ENCODE data around the gene HSDL2. TPM values are rescaled to one million over a fixed set of nuclear protein-coding genes. Genes with fewer than 3 reads are reported as not detected.
"Not testable (repeated sequence)": the region's sequence is repeated elsewhere in the genome, so short reads cannot be mapped to it uniquely, and the experiment has no call there.

HSDL2 gene
- total RNA-seq, 2 experiments from 2014 or later, result 20.1 to 21.6 TPM

GRCh38 chr9:112349008-112349333, 30.9 kb upstream of the HSDL2 start:
- Mint-ChIP-seq H3K27me3 (peaks cover 4% of the 10 kb centered on the region), H3K36me3 (peaks cover 3% of the 10 kb centered on the region), H3K27ac (peak overlapping the region; percentile 80), H3K4me1 (peaks cover 13% of the 10 kb centered on the region), H3K9me3 (peaks cover 1% of the 10 kb centered on the region), H3K4me3 (peak overlapping the region; percentile 82)
- POLR2A ChIA-PET, result no interaction called here
- DNase-seq, result no peak
- no peak for ATAC-seq (ENCODE audit: low read depth)

GRCh38 chr9:112351184-112351583, 28.7 kb upstream of the HSDL2 start:
- Mint-ChIP-seq H3K4me3 (no peak overlapping the region), H3K4me1 (peaks cover 28% of the 10 kb centered on the region), H3K36me3 (peaks cover 3% of the 10 kb centered on the region), H3K27me3 (peaks cover 4% of the 10 kb centered on the region), H3K27ac (no peak overlapping the region), H3K9me3 (peaks cover 1% of the 10 kb centered on the region)
- POLR2A ChIA-PET, result no interaction called here
- DNase-seq, result no peak
- ATAC-seq (ENCODE audit: low read depth), result no peak

DNA sequence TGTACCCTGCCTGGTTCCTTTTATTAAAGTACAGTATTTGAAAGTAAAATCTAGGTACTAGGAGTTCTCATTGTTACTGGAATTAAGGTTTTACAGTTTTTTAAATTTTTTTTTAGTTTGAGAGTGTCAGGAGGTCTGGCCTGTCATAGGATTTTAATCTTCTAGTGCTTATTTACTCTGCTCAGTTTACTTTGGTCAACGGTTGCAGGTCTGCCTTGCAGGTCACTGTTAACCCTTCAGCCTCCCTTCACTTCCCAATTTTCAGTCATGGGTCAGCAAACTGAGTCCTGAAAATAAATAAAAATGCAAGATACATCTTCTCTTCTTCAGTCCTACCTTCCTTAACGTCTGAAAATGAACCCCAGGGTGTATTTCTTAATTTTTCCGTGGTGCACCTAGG, 27.7 kb upstream of the HSDL2 start:
- Mint-ChIP-seq H3K27ac (no peak overlapping the region), H3K36me3 (peaks cover 3% of the 10 kb centered on the region), H3K4me1 (peaks cover 28% of the 10 kb centered on the region), H3K9me3 (peaks cover 1% of the 10 kb centered on the region), H3K27me3 (peaks cover 4% of the 10 kb centered on the region), H3K4me3 (no peak overlapping the region)
- DNase-seq, result no peak
- POLR2A ChIA-PET, result no interaction called here
- no peak for ATAC-seq (ENCODE audit: low read depth)

- no peak overlapping the region for H3K4me3 Mint-ChIP-seq
These were observed 25.7 kb upstream of the HSDL2 start for GRCh38 chr9:112354081-112354743.

DNA sequence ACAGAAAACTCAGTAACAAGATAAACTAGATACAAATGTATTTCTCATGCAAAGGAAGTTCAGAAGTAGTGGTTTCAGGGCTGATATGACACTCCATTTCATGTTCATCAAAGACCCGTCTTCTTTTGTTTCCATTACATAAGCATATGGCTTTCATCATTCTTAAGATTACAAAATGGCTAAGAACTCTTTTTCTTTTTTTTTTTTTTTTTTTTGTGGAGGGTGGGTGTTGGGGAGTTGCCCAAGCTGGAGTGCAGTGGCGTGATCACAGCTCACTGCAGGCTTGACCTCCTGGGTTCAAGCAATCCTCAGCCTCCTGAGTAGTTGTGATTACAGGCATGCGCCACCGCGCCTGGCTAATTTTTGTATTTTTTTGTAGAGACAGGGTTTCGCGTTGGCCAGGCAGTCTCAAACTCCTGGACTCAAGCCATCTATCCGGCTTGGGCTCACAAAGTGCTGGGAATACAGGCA, 24.4 kb upstream of the HSDL2 start:
- H3K9me3 Mint-ChIP-seq, result no peaks in the 10 kb centered on the region
- ATAC-seq (ENCODE audit: low read depth) (peak; percentile 54), DNase-seq (no peak)
- no peak overlapping the region for H3K4me3 Mint-ChIP-seq
- H3K27ac Mint-ChIP-seq, result no peak overlapping the region
- POLR2A ChIA-PET, result interaction anchor here (0.6 kb wide), 2 partner anchors 365 to 833 kb away, joined by 3 to 5 read pairs; no protein-coding TSS in a partner anchor
- peaks cover 18% of the 10 kb centered on the region for H3K4me1 Mint-ChIP-seq
- H3K36me3 Mint-ChIP-seq, result peaks cover 3% of the 10 kb centered on the region
- H3K27me3 Mint-ChIP-seq, result peaks cover 4% of the 10 kb centered on the region

More at GRCh38 chr9:112354081-112354743, 25.7 kb upstream of the HSDL2 start:
- no peak for ATAC-seq (ENCODE audit: low read depth)
- H3K36me3 Mint-ChIP-seq, result peaks cover 3% of the 10 kb centered on the region
- no peak for DNase-seq
- H3K27ac Mint-ChIP-seq, result no peak overlapping the region
- no peaks in the 10 kb centered on the region for H3K9me3 Mint-ChIP-seq
- POLR2A ChIA-PET, result interaction anchor here (1.4 kb wide), 1 partner anchor 21 kb away, joined by 4 read pairs; the partner anchor contains the start of gene PTBP3
- H3K27me3 Mint-ChIP-seq, result peaks cover 4% of the 10 kb centered on the region
- H3K4me1 Mint-ChIP-seq, result peaks cover 16% of the 10 kb centered on the region

DNA sequence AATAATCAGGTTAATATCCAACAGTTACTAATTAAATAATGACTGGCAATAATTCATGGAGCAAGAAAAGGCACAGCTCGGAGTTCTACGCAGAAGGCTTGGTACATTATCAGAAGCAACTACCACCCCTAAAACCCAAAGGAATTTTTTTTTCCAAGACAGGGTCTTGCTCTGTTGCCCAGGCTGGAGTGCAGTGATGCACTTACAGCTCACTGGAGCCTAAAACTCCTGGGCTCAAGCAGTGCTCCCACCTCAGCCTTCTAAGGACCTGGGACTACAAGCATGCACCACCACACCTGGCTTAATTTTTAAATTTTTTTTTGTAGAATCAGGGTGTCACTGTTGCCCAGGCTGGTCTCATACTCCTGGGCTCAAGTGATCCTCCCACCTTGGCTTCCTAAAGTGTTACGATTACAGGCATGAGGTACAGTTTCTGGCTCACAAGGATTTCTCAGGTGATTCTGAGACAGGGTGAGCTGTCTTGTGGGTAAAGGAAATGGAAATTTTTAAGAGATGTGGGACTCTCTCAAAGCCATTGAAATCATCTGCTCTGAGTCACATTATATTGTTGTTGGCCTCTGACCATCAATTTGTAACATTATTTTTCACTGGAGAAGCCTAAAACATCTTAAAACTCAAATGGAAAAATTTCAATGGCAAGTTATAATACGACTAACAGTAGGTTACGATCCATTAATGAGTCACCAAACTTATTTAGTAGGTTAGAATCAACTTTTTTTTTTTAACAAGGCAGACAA, 19.7 kb upstream of the HSDL2 start:
- no peak for ATAC-seq (ENCODE audit: low read depth)
- POLR2A ChIA-PET, result no interaction called here
- Mint-ChIP-seq H3K4me1 (peaks cover 14% of the 10 kb centered on the region), H3K36me3 (peaks cover 1% of the 10 kb centered on the region), H3K27me3 (peaks cover 10% of the 10 kb centered on the region), H3K9me3 (peaks cover 2% of the 10 kb centered on the region), H3K4me3 (no peak overlapping the region), H3K27ac (no peak overlapping the region)
- no peak for DNase-seq

DNA sequence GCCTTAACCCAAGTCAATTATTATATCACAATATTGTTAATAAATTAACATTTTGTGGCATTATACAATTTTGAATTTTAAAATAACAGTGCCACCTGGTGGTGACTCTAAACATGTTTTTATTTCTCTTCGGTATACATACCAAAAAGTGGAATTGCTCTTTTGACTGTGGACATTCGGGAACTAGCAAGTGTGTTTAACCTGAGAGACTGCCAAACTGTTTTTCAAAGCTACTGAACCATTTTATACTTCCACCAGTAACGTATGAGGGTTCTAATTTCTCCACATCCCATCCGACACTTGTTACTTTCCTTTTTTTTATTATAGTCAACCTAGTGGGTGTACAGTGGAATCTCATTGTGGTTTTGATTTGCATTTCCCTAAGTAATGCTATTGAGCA, 18.3 kb upstream of the HSDL2 start:
- peaks cover 8% of the 10 kb centered on the region for H3K4me1 Mint-ChIP-seq
- peaks cover 1% of the 10 kb centered on the region for H3K36me3 Mint-ChIP-seq
- POLR2A ChIA-PET, result no interaction called here
- DNase-seq (no peak), ATAC-seq (ENCODE audit: low read depth) (peak; percentile 54)
- no peak overlapping the region for H3K27ac Mint-ChIP-seq
- H3K27me3 Mint-ChIP-seq, result peaks cover 10% of the 10 kb centered on the region
- H3K9me3 Mint-ChIP-seq, result peaks cover 6% of the 10 kb centered on the region
- no peak overlapping the region for H3K4me3 Mint-ChIP-seq

GRCh38 chr9:112364761-112365160, 15.1 kb upstream of the HSDL2 start:
- POLR2A ChIA-PET, result no interaction called here
- DNase-seq, result no peak
- H3K4me1 Mint-ChIP-seq, result peaks cover 8% of the 10 kb centered on the region
- H3K27me3 Mint-ChIP-seq, result peaks cover 10% of the 10 kb centered on the region
- H3K27ac Mint-ChIP-seq, result no peak overlapping the region
- no peak overlapping the region for H3K4me3 Mint-ChIP-seq
- H3K36me3 Mint-ChIP-seq, result peaks cover 9% of the 10 kb centered on the region
- ATAC-seq (ENCODE audit: low read depth), result no peak
- peaks cover 14% of the 10 kb centered on the region for H3K9me3 Mint-ChIP-seq

GRCh38 chr9:112365257-112365656, 14.7 kb upstream of the HSDL2 start:
- DNase-seq; ATAC-seq (ENCODE audit: low read depth); H3K4me3 Mint-ChIP-seq; POLR2A ChIA-PET; H3K36me3 Mint-ChIP-seq; H3K27ac Mint-ChIP-seq; H3K4me1 Mint-ChIP-seq: not testable (repeated sequence)
- Mint-ChIP-seq H3K9me3 (peaks cover 17% of the 10 kb centered on the region), H3K27me3 (peaks cover 10% of the 10 kb centered on the region)

DNA sequence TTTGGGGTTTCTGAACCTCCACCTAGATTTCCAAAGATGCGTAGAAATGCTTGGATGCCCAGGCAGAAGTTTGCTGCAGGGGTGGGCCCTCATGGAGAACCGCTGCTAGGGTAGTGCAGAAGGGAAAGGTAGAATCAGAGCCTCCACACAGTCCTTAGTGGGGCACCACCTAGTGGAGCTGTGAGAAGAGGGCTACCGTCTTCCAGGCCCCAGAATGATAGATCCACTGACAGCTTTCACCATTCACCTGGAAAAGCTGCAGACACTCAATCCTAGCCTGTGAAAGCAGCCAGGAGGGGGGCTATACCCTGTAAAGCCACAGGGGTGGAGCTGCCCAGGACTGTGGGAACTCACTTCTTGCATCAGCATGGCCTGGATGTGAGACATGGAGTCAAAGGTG, 13.3 kb upstream of the HSDL2 start:
- ATAC-seq (ENCODE audit: low read depth) (no peak), DNase-seq (no peak)
- Mint-ChIP-seq H3K9me3 (peaks cover 19% of the 10 kb centered on the region), H3K36me3 (peaks cover 13% of the 10 kb centered on the region), H3K4me1 (peaks cover 4% of the 10 kb centered on the region), H3K27me3 (peaks cover 10% of the 10 kb centered on the region), H3K27ac (no peak overlapping the region), H3K4me3 (no peak overlapping the region)
- POLR2A ChIA-PET, result interaction anchor here (1.4 kb wide), 1 partner anchor 13 kb away, joined by 6 read pairs; the partner anchor contains the start of gene HSDL2

DNA sequence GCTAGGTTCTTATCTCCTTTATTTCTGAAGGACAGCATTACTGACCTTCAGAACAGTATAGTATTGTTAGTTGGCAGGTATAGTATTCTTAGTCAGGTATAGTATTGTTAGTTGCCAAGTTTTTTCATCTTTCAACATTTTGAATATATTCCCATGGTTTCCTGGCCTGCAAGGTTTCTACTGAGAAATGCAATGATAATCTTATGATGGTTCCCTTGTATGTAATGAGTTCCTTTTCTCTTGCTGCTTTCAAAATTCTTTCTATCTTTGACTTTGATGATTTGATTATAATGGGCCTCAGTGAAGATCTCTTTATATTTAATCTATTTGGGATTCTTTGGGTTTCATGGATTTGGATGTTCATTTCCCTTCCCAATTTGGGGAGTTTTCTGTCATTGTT, 12.4 kb upstream of the HSDL2 start:
- POLR2A ChIA-PET, result interaction anchor here (1.4 kb wide), 1 partner anchor 12 kb away, joined by 6 read pairs; the partner anchor contains the start of gene HSDL2
- peaks cover 20% of the 10 kb centered on the region for H3K9me3 Mint-ChIP-seq
- H3K36me3 Mint-ChIP-seq, result peaks cover 15% of the 10 kb centered on the region
- no peak overlapping the region for H3K27ac Mint-ChIP-seq
- H3K4me3 Mint-ChIP-seq, result no peak overlapping the region
- ATAC-seq (ENCODE audit: low read depth), result no peak
- H3K4me1 Mint-ChIP-seq, result no peaks in the 10 kb centered on the region
- no peak for DNase-seq
- H3K27me3 Mint-ChIP-seq, result peaks cover 5% of the 10 kb centered on the region

- POLR2A ChIA-PET, result interaction anchor here (2.0 kb wide), 1 partner anchor 10 kb away, joined by 6 read pairs; the partner anchor contains the start of gene HSDL2
- no peak for ATAC-seq (ENCODE audit: low read depth)
- no peak overlapping the region for H3K4me3 Mint-ChIP-seq
These were observed 10.1 kb upstream of the HSDL2 start for GRCh38 chr9:112369817-112370216.

DNA sequence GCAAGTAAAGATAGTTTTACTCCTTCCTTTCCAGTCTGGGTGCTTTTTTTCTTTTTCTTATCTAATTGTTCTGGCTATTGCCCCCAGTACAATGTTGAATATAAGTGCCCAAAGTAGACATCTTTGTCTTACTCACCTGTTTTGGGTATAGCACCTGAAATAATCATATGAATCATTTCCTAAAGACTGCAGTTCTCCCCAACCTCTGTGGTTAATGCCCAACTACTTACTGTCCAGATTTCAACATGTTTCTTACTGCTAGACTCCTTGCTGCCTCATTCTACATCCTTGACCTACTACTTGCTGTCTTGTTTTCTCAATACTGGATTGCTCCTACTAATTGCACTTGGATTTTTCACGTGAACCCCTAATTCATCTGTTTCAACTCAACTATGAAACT, 8.8 kb upstream of the HSDL2 start:
- no peak overlapping the region for H3K27ac Mint-ChIP-seq
- no peak for DNase-seq
- H3K9me3 Mint-ChIP-seq, result peaks cover 20% of the 10 kb centered on the region
- no peaks in the 10 kb centered on the region for H3K27me3 Mint-ChIP-seq
- ATAC-seq (ENCODE audit: low read depth), result no peak
- POLR2A ChIA-PET, result no interaction called here
- peaks cover 26% of the 10 kb centered on the region for H3K36me3 Mint-ChIP-seq
- H3K4me3 Mint-ChIP-seq, result no peak overlapping the region
- H3K4me1 Mint-ChIP-seq, result peaks cover 6% of the 10 kb centered on the region

More at GRCh38 chr9:112369817-112370216, 10.1 kb upstream of the HSDL2 start:
- H3K27ac Mint-ChIP-seq, result no peak overlapping the region
- peaks cover 24% of the 10 kb centered on the region for H3K9me3 Mint-ChIP-seq
- no peak for DNase-seq
- H3K36me3 Mint-ChIP-seq, result peaks cover 19% of the 10 kb centered on the region
- H3K4me1 Mint-ChIP-seq, result peaks cover 4% of the 10 kb centered on the region
- H3K27me3 Mint-ChIP-seq, result peaks cover 1% of the 10 kb centered on the region

DNA sequence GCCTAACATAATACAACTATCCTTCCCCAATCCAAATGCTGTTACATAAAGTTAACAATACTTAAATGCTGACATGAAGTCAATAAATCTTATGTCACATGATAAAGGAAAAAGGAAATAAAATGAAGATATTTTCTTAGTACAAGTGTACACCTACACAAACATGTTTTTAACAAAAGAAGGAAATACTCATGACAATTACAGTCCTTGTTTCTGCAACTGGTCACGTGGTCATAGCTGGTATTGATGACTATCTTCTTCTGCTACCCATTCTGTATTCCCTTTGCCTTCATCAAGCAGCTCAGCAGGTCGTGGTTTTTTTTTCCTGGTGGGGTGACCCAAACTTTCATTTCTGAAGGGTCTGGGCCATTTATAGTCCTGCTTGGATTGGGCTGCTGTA, 6.2 kb upstream of the HSDL2 start:
- H3K27me3 Mint-ChIP-seq; H3K27ac Mint-ChIP-seq; H3K4me3 Mint-ChIP-seq; ATAC-seq (ENCODE audit: low read depth); DNase-seq; POLR2A ChIA-PET: not testable (repeated sequence)
- peaks cover 16% of the 10 kb centered on the region for H3K9me3 Mint-ChIP-seq
- peaks cover 25% of the 10 kb centered on the region for H3K4me1 Mint-ChIP-seq
- peaks cover 26% of the 10 kb centered on the region for H3K36me3 Mint-ChIP-seq

Measured in activated naive CD8-positive, alpha-beta T cell treated with anti-CD3 and anti-CD28 coated beads, Interleukin-2, amount 10 ng/mL, durations not matched to agents 7 days and 5 days (primary cell).